ENCODE results near the gene BEGAIN. TPM values are rescaled to one million over a fixed set of nuclear protein-coding genes. Genes with fewer than 3 reads are reported as not detected.

BEGAIN gene
- total RNA-seq, 4 donors from 2014 or later: 2.6 to 16.5 (median 4.4) TPM; not detected in 1

DNA sequence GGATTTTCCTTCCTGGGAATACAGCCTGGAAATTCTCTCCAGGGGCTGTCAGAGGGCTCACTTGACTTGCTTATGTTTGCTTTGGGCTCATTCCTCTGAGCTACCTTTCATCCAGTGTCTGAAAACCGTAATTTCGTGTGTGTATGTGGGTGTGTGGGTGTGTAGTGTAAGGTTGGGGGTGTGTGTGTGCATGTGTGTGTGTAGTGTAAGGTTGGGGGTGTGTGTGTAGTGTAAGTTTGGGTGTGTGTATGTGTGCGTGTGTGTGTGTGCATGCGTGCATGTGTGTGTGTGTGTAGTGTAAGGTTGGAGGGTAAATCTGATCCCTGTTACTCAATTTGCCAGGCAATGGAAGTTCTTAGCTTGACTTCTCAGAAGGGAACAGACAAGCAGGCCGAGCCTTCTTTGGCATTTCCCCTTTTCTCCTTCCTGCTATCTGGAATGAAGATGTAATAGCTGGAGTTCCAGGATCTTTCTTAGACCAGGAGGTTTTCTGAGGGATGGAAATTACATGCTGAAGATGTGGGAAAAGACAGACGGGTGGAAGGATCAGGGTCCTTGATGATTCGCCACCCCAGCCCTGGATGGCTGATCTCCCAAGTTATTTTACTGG lies 15.5 kb upstream of the BEGAIN start:
- DNase-seq: no peak
- intact Hi-C loops (cut with DNase I; ENCODE audit: low total_unique reads): no loop called here
- H3K36me3 ChIP-seq: no peaks in the 10 kb centered on the region
- TF ChIP-seq POLR2A (IDR thresholded peaks at IDR 0.05): no peak
- TF ChIP-seq, protein P1, sequence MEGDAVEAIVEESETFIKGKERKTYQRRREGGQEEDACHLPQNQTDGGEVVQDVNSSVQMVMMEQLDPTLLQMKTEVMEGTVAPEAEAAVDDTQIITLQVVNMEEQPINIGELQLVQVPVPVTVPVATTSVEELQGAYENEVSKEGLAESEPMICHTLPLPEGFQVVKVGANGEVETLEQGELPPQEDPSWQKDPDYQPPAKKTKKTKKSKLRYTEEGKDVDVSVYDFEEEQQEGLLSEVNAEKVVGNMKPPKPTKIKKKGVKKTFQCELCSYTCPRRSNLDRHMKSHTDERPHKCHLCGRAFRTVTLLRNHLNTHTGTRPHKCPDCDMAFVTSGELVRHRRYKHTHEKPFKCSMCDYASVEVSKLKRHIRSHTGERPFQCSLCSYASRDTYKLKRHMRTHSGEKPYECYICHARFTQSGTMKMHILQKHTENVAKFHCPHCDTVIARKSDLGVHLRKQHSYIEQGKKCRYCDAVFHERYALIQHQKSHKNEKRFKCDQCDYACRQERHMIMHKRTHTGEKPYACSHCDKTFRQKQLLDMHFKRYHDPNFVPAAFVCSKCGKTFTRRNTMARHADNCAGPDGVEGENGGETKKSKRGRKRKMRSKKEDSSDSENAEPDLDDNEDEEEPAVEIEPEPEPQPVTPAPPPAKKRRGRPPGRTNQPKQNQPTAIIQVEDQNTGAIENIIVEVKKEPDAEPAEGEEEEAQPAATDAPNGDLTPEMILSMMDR (IDR thresholded peaks at IDR 0.05): no peak
- H3K27me3 ChIP-seq: no peaks in the 10 kb centered on the region
- no peaks in the 10 kb centered on the region for H3K9me3 ChIP-seq
- no peaks in the 10 kb centered on the region for H3K4me1 ChIP-seq
- H3K4me3 ChIP-seq: no peak overlapping the region
- no peak overlapping the region for H3K27ac ChIP-seq

DNA sequence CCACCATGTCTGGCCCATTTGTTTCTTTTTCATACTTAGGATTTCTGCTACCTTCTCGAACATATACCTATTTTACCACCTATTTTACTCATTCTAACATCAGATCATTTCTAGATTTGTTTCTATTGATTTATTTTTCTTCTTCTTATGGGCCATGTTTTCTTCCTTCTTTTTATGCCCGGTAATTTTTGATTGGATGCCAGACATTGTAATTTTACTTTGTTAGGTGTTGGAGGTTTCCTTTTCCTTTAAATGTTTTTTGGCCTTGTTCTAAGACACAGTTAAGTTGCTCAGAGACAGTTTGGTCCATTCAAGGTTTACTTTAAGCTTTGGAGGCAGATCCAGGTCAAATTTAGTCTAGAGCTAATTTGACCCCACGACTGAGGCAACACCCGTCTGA lies 14.7 kb upstream of the BEGAIN start:
- Histone ChIP-seq H3K27me3 (no peaks in the 10 kb centered on the region), H3K4me3 (no peak overlapping the region), H3K9me3 (no peaks in the 10 kb centered on the region), H3K4me1 (no peaks in the 10 kb centered on the region), H3K36me3 (no peaks in the 10 kb centered on the region), H3K27ac (no peak overlapping the region)
- no peak for TF ChIP-seq POLR2A (IDR thresholded peaks at IDR 0.05)
- TF ChIP-seq, protein P1 (IDR thresholded peaks at IDR 0.05): no peak
- intact Hi-C loops (cut with DNase I; ENCODE audit: low total_unique reads): no loop called here
- no peak for DNase-seq

- Histone ChIP-seq H3K4me3 (no peak overlapping the region), H3K27me3 (no peaks in the 10 kb centered on the region), H3K27ac (no peak overlapping the region), H3K4me1 (no peaks in the 10 kb centered on the region), H3K9me3 (no peaks in the 10 kb centered on the region), H3K36me3 (no peaks in the 10 kb centered on the region)
- TF ChIP-seq, protein P1 (IDR thresholded peaks at IDR 0.05): no peak
- no peak for TF ChIP-seq POLR2A (IDR thresholded peaks at IDR 0.05)
- intact Hi-C loops (cut with DNase I; ENCODE audit: low total_unique reads): no loop called here
- no peak for DNase-seq
These were observed 13.8 kb upstream of the BEGAIN start for GRCh38 chr14:100601064-100601463.

GRCh38 chr14:100599981-100600380 lies 12.8 kb upstream of the BEGAIN start:
- H3K9me3 ChIP-seq: no peaks in the 10 kb centered on the region

DNA sequence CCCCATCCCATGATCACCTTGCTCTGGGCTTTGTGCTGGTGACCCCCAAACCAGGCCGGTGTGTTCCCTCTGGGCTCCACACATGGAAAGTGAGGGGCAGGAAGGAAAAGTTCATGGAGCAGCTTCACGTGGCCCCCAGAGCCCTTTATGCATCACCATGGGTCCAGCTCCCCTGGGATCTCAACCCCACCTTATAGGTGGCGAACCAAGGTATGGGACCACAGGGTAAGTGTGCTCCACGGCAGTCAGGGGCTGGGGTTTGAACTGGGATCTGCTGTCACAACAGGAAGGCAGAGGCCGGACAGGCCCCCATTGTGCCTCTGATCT lies 7.4 kb upstream of the BEGAIN start:
- TF ChIP-seq, protein P1 (IDR thresholded peaks at IDR 0.05): no peak
- TF ChIP-seq POLR2A (IDR thresholded peaks at IDR 0.05): no peak
- no peak for DNase-seq

More at GRCh38 chr14:100599981-100600380, 12.8 kb upstream of the BEGAIN start:
- no peaks in the 10 kb centered on the region for H3K4me1 ChIP-seq
- TF ChIP-seq POLR2A (IDR thresholded peaks at IDR 0.05): no peak
- TF ChIP-seq, protein P1 (IDR thresholded peaks at IDR 0.05): no peak
- DNase-seq: no peak
- no peaks in the 10 kb centered on the region for H3K36me3 ChIP-seq
- intact Hi-C loops (cut with DNase I; ENCODE audit: low total_unique reads): no loop called here
- H3K27me3 ChIP-seq: no peaks in the 10 kb centered on the region
- no peak overlapping the region for H3K27ac ChIP-seq
- H3K4me3 ChIP-seq: no peak overlapping the region

More for the DNA sequence above, 7.4 kb upstream of the BEGAIN start:
- no peaks in the 10 kb centered on the region for H3K36me3 ChIP-seq
- intact Hi-C loops (cut with DNase I; ENCODE audit: low total_unique reads): no loop called here
- H3K4me3 ChIP-seq: no peak overlapping the region
- H3K9me3 ChIP-seq: no peaks in the 10 kb centered on the region
- H3K4me1 ChIP-seq: no peaks in the 10 kb centered on the region
- H3K27me3 ChIP-seq: no peaks in the 10 kb centered on the region
- H3K27ac ChIP-seq: no peak overlapping the region
